T-helper 2 cell treated with Interferon-gamma antibody and Interleukin-4, amounts not matched to agents 5 μg/mL and 100 μg/mL, for 36 hours (primary cell): ENCODE measurements around the gene CMTM2.
"Not testable (repeated sequence)": the region's sequence is repeated elsewhere in the genome, so short reads cannot be mapped to it uniquely, and the experiment has no call there.

Experiments
- DNase-seq: peaks from one replicate; pipeline ENCODE4 v3.0.0; 2021; ENCODE audit warnings: low spot score
- H3K27ac Mint-ChIP-seq: one replicate; pipeline ENCODE4 v1.8.0; 2021; ENCODE audit warnings: mild to moderate bottlenecking, mixed read lengths
- H3K27me3 Mint-ChIP-seq: one replicate; pipeline ENCODE4 v1.8.0; 2021; ENCODE audit warnings: low read depth, mixed read lengths
- H3K36me3 Mint-ChIP-seq: one replicate; pipeline ENCODE4 v1.8.0; 2021; ENCODE audit warnings: low read depth, mixed read lengths
- H3K4me1 Mint-ChIP-seq: one replicate; pipeline ENCODE4 v1.8.0; 2021; ENCODE audit warnings: low read depth, mixed read lengths
- H3K4me3 Mint-ChIP-seq: one replicate; pipeline ENCODE4 v1.8.0; 2022; ENCODE audit warnings: mild to moderate bottlenecking, moderate library complexity, mixed read lengths
- H3K9me3 Mint-ChIP-seq: one replicate; pipeline ENCODE4 v1.8.0; 2021; ENCODE audit warnings: mixed read lengths

The CMTM2 gene

DNA sequence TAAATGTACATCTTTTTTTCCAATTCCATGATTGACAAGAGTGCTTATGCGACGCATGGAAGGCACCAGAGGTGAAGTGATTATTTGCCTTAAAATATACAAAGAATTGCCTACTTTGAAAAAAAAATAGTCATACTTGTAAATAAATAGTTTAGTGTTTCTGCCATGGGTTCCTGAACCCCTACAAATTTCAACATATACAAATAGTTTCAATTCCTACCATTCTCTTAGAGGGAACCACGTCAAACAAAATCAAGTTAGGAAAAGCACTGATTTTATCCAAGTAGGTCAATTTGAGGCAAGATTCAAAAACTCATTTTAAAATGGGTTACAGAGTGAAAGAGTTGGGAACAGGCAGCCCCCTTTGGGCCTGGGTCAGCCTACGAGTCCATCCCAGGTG is 36.9 kb downstream of the CMTM2 start:
- H3K27ac Mint-ChIP-seq, result no peak overlapping the region
- H3K27me3 Mint-ChIP-seq, result no peaks in the 10 kb centered on the region
- H3K4me3 Mint-ChIP-seq, result no peak overlapping the region
- H3K9me3 Mint-ChIP-seq, result no peaks in the 10 kb centered on the region
- H3K36me3 Mint-ChIP-seq, result peaks cover 21% of the 10 kb centered on the region
- no peaks in the 10 kb centered on the region for H3K4me1 Mint-ChIP-seq
- no peak for DNase-seq

DNA sequence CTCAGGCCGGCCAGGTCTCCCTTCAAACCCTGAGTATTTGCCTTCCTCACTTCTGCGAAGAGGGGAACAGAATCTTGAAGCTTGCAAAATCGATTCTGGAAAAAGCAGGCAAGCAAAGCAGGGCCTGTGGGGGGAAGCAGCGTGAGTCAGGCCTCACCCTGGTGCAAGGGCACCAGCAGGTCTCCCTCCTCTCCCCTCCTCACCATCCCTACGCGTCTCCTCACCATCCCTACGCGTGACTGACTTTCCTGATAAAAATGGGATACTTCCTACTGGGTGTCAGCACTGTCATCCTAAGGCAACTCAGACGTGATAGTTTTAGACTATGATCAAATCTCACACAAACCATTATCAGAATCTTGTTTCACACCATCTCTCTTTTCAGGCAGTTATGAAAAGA is 37.3 kb downstream of the CMTM2 start:
- Mint-ChIP-seq H3K4me3 (no peak overlapping the region), H3K27me3 (no peaks in the 10 kb centered on the region), H3K9me3 (no peaks in the 10 kb centered on the region), H3K4me1 (no peaks in the 10 kb centered on the region), H3K36me3 (peaks cover 18% of the 10 kb centered on the region), H3K27ac (no peak overlapping the region)
- DNase-seq, result no peak

DNA sequence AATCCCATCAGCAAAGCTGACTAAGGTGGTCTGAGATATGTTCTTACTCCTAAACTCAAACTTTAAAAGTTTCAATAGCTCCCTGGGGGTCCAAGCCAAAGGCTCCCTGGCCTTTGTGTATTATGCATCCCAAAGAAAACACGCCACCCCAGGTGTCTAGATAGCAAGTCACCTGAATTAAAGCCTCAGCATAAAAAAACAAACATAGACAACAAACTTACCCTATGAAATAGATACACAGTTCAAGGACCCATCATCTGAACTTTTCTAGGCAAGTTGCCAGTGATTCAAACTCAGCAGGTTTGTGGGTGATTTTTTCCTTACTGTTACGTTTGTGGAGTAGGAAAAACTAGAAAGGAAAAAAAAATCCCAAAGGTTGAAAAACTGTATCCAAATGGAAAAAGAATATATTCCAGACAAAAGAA is 37.8 kb downstream of the CMTM2 start:
- H3K36me3 Mint-ChIP-seq, result peaks cover 15% of the 10 kb centered on the region
- no peak overlapping the region for H3K27ac Mint-ChIP-seq
- no peaks in the 10 kb centered on the region for H3K27me3 Mint-ChIP-seq
- no peaks in the 10 kb centered on the region for H3K9me3 Mint-ChIP-seq
- H3K4me1 Mint-ChIP-seq, result no peaks in the 10 kb centered on the region
- H3K4me3 Mint-ChIP-seq, result no peak overlapping the region
- no peak for DNase-seq

DNA sequence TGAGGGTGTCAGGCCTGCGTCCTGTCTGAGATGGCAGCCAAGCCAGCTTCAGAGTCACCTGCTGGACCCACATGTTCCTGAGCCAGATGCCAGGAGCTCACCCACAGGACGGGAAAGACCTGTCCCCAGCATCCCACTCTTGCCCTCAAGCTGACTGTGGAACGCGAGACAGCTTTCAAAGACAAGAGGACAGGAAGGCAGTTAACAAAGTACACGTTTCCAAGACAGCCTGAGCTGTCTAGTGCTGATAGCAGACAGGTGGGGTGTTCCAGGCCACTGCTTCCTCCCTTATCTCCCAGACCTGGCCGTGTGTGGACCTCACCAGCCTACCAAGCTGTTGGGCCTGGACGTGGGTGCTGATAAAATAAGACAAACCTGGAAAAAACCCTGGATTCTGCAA is 38.5 kb downstream of the CMTM2 start:
- H3K4me1 Mint-ChIP-seq, result no peaks in the 10 kb centered on the region
- no peaks in the 10 kb centered on the region for H3K9me3 Mint-ChIP-seq
- no peak overlapping the region for H3K27ac Mint-ChIP-seq
- DNase-seq, result no peak
- peaks cover 11% of the 10 kb centered on the region for H3K36me3 Mint-ChIP-seq
- H3K4me3 Mint-ChIP-seq, result no peak overlapping the region
- no peaks in the 10 kb centered on the region for H3K27me3 Mint-ChIP-seq

DNA sequence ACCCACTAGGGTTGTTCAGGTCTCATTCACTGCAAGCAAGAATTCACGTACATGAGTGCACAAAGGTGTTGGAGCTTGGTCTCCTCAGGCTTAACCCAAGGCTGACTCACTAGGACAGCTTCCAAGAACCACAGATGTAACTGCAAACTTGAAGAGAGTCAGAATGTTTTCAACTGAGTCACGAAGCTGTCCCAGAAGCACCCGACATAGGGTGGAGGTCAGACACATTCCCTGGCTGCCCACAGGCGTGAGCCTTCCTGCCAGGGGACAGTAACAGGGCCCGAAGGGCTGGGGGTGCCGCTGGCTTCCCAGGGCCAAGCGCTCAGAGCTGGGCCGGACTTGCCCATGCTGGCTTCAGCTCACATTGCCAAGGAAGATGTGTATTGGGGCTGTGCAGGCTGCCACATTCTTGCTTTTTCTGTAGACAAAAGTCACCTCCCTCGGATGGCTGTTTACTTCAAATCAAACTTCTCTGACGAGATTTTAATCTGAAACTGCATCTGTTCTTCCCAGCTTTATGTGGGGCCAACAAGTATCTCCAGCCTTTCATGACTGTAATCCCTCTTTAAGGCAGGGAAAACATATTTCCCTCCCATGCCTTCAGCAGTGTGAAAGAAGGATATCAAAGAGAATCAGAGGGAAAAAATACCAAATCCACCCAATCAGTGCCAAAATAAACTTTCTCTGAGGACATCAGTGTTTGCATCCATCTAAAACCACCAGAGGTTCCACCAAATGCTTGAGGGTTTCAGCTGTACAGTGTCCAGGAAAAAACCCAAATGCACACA is 39.5 kb downstream of the CMTM2 start:
- H3K27ac Mint-ChIP-seq, result no peak overlapping the region

DNA sequence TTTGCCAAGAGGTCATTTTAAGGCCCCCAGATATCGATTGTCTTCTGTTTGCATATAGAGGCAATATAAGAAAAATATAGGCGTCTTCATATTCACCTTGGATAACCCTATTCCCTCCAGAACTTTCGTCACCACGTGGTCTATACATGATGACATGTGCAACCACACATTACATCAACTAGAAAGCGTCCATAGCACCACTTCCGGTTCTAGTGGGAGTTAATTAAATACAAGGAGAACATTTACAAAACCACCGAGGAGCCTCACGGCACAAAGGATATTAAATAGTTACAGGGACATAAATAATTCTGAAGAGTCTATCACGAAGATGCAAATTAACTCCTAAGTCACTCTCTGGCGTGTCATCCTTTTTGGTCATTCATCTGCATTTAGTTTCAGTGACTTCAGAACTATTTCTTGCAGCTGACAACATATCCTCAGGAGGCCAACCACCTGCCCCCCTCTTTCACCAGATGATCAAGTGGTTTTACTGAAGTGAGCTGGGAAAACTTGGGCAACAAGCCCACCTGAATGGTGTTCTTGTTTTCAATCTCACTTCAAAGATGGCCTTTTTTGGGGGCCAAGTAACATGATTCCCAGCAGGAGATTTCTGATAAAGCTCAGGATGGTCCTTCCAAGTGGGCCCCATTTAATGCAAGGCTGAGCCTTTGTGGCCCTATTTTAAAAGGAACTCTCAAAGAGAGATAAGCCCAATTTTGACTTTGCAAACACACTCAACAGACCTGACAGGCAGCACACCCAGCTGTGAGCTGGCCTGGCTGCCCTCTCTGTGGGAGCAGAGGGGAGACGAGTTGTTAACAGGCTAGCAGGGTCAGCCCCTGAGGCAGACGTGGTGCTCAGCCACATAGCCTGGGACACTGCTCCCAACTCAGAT is 40.5 kb downstream of the CMTM2 start:
- no peaks in the 10 kb centered on the region for H3K27me3 Mint-ChIP-seq
- no peak overlapping the region for H3K4me3 Mint-ChIP-seq
- no peak overlapping the region for H3K27ac Mint-ChIP-seq
- H3K4me1 Mint-ChIP-seq, result no peaks in the 10 kb centered on the region
- H3K36me3 Mint-ChIP-seq, result peaks cover 4% of the 10 kb centered on the region
- no peaks in the 10 kb centered on the region for H3K9me3 Mint-ChIP-seq
- no peak for DNase-seq

More for the DNA sequence above, 39.5 kb downstream of the CMTM2 start:
- Mint-ChIP-seq H3K9me3 (no peaks in the 10 kb centered on the region), H3K36me3 (peaks cover 4% of the 10 kb centered on the region), H3K4me1 (no peaks in the 10 kb centered on the region), H3K27me3 (no peaks in the 10 kb centered on the region), H3K4me3 (no peak overlapping the region)
- no peak for DNase-seq

DNA sequence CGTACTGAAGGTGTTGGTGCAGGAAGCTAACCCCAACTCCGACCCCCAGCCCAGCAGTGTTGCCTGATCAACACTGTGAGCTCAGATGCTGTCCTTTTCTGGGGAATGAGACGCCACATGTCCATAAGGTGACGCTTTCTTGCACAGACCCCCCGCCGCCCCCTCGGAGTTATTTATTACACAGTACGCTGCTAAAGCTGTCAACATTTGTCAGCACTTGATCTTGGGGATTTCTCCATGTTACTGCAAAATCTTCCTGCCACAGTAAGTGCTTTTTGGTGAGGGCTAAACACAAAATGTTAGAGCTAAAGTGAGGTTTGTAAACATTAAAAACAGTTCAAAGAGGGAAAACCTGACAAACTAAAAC is 41.1 kb downstream of the CMTM2 start:
- Mint-ChIP-seq H3K9me3 (no peaks in the 10 kb centered on the region), H3K27ac (no peak overlapping the region), H3K4me1 (no peaks in the 10 kb centered on the region), H3K4me3 (no peak overlapping the region), H3K27me3 (no peaks in the 10 kb centered on the region), H3K36me3 (no peaks in the 10 kb centered on the region)
- no peak for DNase-seq

DNA sequence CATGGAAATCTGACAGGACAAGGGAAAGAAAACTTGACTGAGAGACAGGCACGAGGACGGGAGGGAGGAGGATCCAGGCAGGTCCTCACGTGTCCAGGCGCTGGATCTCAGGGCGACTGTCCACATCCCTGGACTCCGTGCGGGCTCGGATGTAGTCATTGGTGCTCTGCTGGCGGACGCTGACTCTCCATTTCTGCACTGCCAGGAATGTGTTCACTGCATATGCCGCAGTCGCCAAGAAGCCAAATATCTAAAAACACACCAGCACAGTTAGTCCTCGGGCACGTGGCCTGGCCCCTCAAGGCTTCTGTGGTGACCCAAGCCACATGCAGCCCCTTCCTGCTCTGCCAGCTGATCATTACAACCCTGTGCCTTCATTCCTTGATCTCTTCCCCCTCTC is 42.7 kb downstream of the CMTM2 start:
- no peaks in the 10 kb centered on the region for H3K4me1 Mint-ChIP-seq
- DNase-seq, result no peak
- H3K27me3 Mint-ChIP-seq, result no peaks in the 10 kb centered on the region
- no peak overlapping the region for H3K4me3 Mint-ChIP-seq
- no peaks in the 10 kb centered on the region for H3K36me3 Mint-ChIP-seq
- H3K9me3 Mint-ChIP-seq, result no peaks in the 10 kb centered on the region
- H3K27ac Mint-ChIP-seq, result no peak overlapping the region

DNA sequence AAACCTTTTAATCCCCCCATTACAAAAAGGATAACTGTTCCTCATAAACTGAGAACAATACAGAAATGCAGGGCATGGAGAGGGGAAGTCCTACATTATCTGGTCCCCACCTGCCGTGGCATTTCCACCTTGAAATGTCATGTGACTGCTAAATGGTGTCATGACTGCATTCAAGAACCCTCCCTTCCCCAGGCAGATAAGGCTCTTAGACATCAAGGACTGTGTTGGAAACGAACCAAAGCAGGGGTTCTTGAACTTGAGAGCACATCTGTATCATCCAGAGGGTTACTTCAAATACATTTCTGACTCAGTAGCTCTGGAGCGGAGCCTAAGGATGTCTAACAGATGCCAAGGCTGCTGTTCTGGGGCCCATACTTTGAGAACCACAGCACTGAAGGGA is 43.6 kb downstream of the CMTM2 start:
- no peaks in the 10 kb centered on the region for H3K36me3 Mint-ChIP-seq
- DNase-seq, result no peak
- H3K9me3 Mint-ChIP-seq, result no peaks in the 10 kb centered on the region
- H3K4me3 Mint-ChIP-seq, result no peak overlapping the region
- no peak overlapping the region for H3K27ac Mint-ChIP-seq
- H3K27me3 Mint-ChIP-seq, result no peaks in the 10 kb centered on the region
- no peaks in the 10 kb centered on the region for H3K4me1 Mint-ChIP-seq

DNA sequence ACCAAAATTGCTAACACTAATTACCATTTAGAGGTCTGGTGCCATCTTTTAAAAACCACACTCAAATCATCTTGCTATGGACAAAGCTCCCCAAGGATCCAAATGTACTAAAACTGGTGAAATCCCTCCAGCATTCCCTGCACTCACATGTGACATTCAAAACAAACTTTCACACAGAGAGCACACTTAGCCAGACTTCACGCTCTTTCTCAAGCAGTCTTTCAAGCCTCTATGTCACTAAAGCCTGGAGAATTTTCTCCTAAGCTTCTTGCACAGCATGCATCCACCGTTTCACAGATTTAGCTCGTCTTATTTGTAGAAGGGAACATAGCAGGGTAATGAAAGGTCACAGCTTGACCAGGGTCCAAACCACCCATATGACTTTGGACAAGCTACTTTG is 44.5 kb downstream of the CMTM2 start:
- H3K9me3 Mint-ChIP-seq, result no peaks in the 10 kb centered on the region
- no peak for DNase-seq
- H3K27ac Mint-ChIP-seq, result no peak overlapping the region

DNA sequence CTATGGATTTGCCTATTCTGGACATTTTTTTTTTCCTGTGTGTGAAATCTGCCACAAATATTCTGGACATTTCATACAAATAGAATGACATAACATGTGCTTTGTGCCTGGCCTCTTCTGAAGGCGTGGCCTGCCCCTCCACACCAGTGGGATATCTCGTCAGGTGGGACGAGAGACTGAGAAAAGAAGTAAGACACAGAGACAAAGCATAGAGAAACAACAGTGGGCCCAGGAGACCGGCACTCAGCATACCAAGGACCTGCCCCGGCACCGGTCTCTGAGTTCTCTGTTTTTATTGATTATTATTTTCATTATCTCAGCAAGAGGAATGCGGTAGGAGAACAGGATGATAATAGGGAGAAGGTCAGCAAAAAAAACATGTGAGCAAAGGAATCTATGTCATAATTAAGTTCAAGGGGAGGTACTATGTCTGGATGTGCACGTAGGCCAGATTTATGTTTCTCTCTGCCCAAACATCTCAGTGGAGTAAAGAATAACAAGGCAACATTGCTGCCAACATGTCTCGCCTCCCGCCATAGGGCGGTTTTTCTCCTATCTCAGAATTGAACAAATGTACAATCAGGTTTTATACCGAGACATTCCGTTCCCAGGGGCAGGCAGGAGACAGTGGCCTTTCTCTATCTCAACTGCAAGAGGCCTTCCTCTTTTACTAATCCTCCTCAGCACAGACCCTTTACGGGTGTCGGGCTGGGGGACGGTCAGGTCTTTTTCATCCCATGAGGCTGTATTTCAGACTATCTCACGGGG is 48.5 kb downstream of the CMTM2 start:
- not testable (repeated sequence) for DNase-seq, H3K27me3 Mint-ChIP-seq, H3K36me3 Mint-ChIP-seq, H3K4me3 Mint-ChIP-seq, H3K4me1 Mint-ChIP-seq, H3K27ac Mint-ChIP-seq, H3K9me3 Mint-ChIP-seq

More for the DNA sequence above, 44.5 kb downstream of the CMTM2 start:
- Mint-ChIP-seq H3K27me3 (no peaks in the 10 kb centered on the region), H3K4me3 (no peak overlapping the region), H3K36me3 (no peaks in the 10 kb centered on the region), H3K4me1 (no peaks in the 10 kb centered on the region)

DNA sequence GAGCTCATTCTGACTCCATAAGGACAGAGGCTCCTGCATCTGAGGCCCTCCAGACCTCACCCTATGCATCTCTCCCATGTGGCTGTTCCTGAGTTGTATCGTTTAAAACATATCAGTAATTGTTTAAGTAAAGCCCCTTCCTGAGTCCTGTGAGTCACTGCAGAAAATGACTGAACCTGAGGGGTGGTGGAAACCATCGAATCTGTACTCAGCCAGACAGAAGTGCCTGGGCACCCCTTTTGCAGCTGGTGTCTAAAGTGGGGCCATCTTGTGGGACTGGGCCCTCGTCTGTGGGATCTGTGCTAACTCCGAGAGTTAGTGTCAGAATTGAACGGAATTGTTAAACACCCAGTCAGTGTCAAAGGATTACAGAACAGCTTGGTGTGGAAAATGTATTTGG is 50.6 kb downstream of the CMTM2 start:
- no peaks in the 10 kb centered on the region for H3K27me3 Mint-ChIP-seq
- H3K27ac Mint-ChIP-seq, result no peak overlapping the region
- H3K4me1 Mint-ChIP-seq, result no peaks in the 10 kb centered on the region
- DNase-seq, result no peak
- H3K9me3 Mint-ChIP-seq, result no peaks in the 10 kb centered on the region
- no peak overlapping the region for H3K4me3 Mint-ChIP-seq
- H3K36me3 Mint-ChIP-seq, result no peaks in the 10 kb centered on the region

DNA sequence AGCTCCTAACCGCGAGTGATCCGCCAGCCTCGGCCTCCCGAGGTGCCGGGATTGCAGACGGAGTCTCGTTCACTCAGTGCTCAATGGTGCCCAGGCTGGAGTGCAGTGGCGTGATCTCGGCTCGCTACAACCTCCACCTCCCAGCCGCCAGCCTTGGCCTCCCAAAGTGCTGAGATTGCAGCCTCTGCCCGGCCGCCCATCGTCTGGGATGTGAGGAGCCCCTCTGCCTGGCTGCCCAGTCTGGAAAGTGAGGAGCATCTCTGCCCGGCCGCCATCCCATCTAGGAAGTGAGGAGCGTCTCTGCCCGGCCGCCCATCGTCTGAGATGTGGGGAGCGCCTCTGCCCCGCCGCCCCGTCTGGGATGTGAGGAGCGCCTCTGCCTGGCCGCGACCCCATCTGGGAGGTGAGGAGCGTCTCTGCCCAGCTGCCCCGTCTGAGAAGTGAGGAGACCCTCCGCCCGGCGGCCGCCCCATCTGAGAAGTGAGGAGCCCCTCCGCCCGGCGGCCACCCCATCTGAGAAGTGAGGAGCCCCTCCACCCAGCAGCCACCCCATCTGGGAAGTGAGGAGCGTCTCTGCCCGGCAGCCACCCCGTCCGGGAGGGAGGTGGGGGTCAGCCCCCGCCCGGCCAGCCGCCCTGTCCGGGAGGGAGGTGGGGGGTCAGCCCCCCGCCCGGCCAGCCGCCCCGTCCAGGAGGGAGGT is 51.4 kb downstream of the CMTM2 start:
- not testable (repeated sequence) for H3K27me3 Mint-ChIP-seq, DNase-seq, H3K27ac Mint-ChIP-seq, H3K9me3 Mint-ChIP-seq, H3K4me1 Mint-ChIP-seq, H3K4me3 Mint-ChIP-seq, H3K36me3 Mint-ChIP-seq
